ENCODE measurements around the gene SLC38A3. TPM values are rescaled to one million over a fixed set of nuclear protein-coding genes. Genes with fewer than 3 reads are reported as not detected.

SLC38A3 gene
- total and polyA plus RNA-seq, 9 of the 15 experiments (the other 6 are each of a cell fraction or from before 2014, with no cell fraction given), result 0.09 to 0.38 (median 0.16) TPM; not detected in 6

DNA sequence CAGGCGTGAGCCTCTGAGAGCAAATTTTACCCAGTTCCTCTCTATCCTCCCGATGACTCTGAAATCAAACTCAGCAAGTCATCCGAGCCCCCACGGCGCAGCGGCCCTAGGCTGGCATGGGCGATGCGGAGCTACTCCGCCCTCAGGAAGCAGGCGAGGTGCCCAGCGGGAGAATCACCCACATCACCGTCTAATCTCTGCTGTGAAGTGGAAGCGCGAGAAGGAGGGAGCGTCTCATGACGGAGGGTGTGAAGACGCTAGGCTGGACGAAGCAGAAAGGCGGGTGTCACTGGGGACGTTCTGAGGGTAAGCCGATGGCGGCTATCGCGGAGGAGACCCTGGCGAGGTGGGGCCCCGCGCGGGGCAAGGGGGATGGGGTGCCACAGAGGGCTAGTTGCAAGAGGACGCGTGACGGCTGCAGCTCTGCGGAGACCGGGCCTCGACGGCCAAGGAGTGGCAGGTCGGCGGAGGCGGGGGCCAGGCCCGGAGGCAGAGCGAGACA is 21.9 kb downstream of the SLC38A3 start (continued):
- peak; percentile 60 for TF ChIP-seq NFIC (IDR thresholded peaks at IDR 0.05)
- TF ChIP-seq SRSF3 (IDR thresholded peaks at IDR 0.05; ENCODE audit: insufficient read depth, low read length), result no peak

DNA sequence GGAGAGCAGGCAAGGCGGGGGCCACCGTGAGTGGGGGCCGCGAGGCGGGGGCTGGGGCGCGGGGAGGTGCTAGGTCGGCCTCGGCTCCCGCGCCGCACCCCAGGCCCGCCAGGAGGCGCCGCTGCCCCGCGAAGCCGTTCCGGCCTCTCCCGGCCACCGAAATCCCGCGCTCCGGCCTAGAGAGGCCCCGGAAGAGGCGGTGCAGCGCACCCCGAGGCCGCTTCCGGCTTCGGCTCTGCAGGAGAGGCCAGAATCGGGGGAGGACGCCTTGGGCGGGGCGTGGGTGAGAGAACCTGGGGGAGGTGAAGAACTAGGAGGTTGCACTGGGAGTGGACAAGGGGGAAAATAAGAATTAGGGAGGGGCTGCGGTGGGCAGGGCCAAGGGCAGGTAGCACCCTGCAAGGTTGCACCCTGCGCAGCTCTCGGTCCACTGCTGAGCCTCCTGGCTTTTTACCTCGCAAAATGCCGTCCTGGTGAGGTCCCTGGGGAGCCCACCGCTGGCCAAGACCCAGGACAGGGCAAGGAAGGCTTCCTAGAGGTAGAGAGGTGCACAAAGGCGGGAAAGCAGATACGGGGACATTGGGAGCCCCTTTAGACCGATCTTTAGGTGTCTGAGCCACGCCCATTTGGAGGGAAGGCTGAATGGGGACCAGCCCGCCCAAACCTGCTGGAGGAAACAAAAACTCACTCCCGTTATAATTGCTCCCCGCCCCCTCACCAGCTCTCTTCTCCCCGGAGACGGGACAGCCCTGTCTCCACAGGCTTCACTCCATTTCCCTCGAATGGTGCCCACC is 22.5 kb downstream of the SLC38A3 start:
- WGBS (ENCODE audit: insufficient coverage, low coverage, missing lambda C conversion rate), result 2% methylated on average over 30 of the region's 51 CpGs
- Histone ChIP-seq H2AFZ (ENCODE audit: low read depth, low read length) (peak overlapping the region; percentile 97), H3K9me1 (ENCODE audit: control insufficient read depth, insufficient read depth, low read length) (no peaks in the 10 kb centered on the region), H3K4me2 (ENCODE audit: insufficient read depth, low read length) (peak overlapping the region; percentile 87), H3K4me1 (replicated peaks in 1 of 2; ENCODE audit: control insufficient read depth in 2 of 2, insufficient read depth in 2 of 2, low read length in 2 of 2) (peaks cover 18 to 43% of the 10 kb centered on the region in 2 experiments), H3K9me3 (replicated peaks; ENCODE audit: control insufficient read depth, insufficient read depth, low read depth, low read length) (no peaks in the 10 kb centered on the region), H3K36me3 (ENCODE audit: control insufficient read depth, insufficient read depth, low read length) (no peaks in the 10 kb centered on the region), H3K27ac (ENCODE audit: extremely low read depth, low read depth, low read length) (peak overlapping the region; percentile 82), H3K4me3 (peak overlapping the region; percentile 47), H3K27me3 (ENCODE audit: control insufficient read depth in 2 of 2, insufficient read depth in 2 of 2, low read length in 2 of 2) (no peaks in the 10 kb centered on the region), H3K9ac (ENCODE audit: insufficient read depth in 1 of 2, low read depth in 2 of 2, low read length in 2 of 2) (peak overlapping the region; percentile 68 to 93), H4K20me1 (replicated peaks; ENCODE audit: control insufficient read depth, insufficient read depth, low read length) (no peaks in the 10 kb centered on the region), H3K79me2 (ENCODE audit: control insufficient read depth, insufficient read depth, low read length) (no peaks in the 10 kb centered on the region)
- peak; percentile 88 to 96 (median 90) for DNase-seq (ENCODE audit: extremely low read depth in 1 of 4, low spot score in 3 of 4)
- peak; percentile 94 for ATAC-seq
- peak; percentile 78 for FAIRE-seq
- ChIA-PET POLR2A (interaction anchor here (0.6 to 1.2 kb wide), 6 partner anchors 14 to 321 kb away, joined by 3 to 4 read pairs (median 3); no protein-coding TSS in a partner anchor), CTCF (ENCODE audit: low intra/inter-chr PET ratio) (interaction anchor here (0.6 to 4.0 kb wide), 6 partner anchors 19 to 106 kb away, joined by 3 to 91 read pairs (median 16); no protein-coding TSS in a partner anchor)
- in situ Hi-C loops (cut with MboI), result loop anchor here (5.0 kb wide), 2 partner anchors 35 to 45 kb away; partner anchors contain the start of gene GNAT1
- TSS peak; percentile 88 for BruUV-seq (replicated peaks)
- intact Hi-C loops (cut with micrococcal nuclease), result loop anchor here (1.0 kb wide), 3 partner anchors 19 to 97 kb away; no protein-coding TSS in a partner anchor
- TF ChIP-seq, protein P1, sequence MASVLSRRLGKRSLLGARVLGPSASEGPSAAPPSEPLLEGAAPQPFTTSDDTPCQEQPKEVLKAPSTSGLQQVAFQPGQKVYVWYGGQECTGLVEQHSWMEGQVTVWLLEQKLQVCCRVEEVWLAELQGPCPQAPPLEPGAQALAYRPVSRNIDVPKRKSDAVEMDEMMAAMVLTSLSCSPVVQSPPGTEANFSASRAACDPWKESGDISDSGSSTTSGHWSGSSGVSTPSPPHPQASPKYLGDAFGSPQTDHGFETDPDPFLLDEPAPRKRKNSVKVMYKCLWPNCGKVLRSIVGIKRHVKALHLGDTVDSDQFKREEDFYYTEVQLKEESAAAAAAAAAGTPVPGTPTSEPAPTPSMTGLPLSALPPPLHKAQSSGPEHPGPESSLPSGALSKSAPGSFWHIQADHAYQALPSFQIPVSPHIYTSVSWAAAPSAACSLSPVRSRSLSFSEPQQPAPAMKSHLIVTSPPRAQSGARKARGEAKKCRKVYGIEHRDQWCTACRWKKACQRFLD (CRISPR knock-in tag; IDR thresholded peaks at IDR 0.05), result no peak
- peak; percentile 64 for TF ChIP-seq RBFOX2 (IDR thresholded peaks at IDR 0.05; ENCODE audit: low read depth, low read length)
- TF ChIP-seq RBBP5 (IDR thresholded peaks at IDR 0.05; ENCODE audit: borderline replicate concordance, insufficient read depth, low read length, poor library complexity, severe bottlenecking), result peak; percentile 35
- no peak for TF ChIP-seq NFATC3 (IDR thresholded peaks at IDR 0.05)
- TF ChIP-seq CREB1 (IDR thresholded peaks at IDR 0.05), result no peak
- TF ChIP-seq CREB1 (CRISPR knock-in tag; IDR thresholded peaks at IDR 0.05), result peak; percentile 57; the same call in 1 of the 2 replicates
- no peak for TF ChIP-seq ZNF696 (CRISPR knock-in tag; conservative IDR thresholded peaks at IDR 0.05)
- TF ChIP-seq FIP1L1 (IDR thresholded peaks at IDR 0.05; ENCODE audit: low read depth, low read length, poor library complexity, severe bottlenecking), result peak; percentile 56
- TF ChIP-seq POLR2A (conservative IDR thresholded peaks at IDR 0.05), result 0 out of 2 replicates have a peak, but pooled peaks have one; percentile 48
- TF ChIP-seq ZNF124 (CRISPR knock-in tag; IDR thresholded peaks at IDR 0.05), result no peak
- no peak for TF ChIP-seq IFI16 (CRISPR knock-in tag; IDR thresholded peaks at IDR 0.05)
- TF ChIP-seq GATAD2B (IDR thresholded peaks at IDR 0.05; ENCODE audit: borderline replicate concordance), result no peak
- no peak for TF ChIP-seq ZNF699 (CRISPR knock-in tag; IDR thresholded peaks at IDR 0.05; ENCODE audit: insufficient replicate concordance)
- peak; percentile 83 for TF ChIP-seq CXXC5 (CRISPR knock-in tag; IDR thresholded peaks at IDR 0.05)
- TF ChIP-seq ZNF785 (CRISPR knock-in tag; IDR thresholded peaks at IDR 0.05), result no peak
- TF ChIP-seq RCOR1 (IDR thresholded peaks at IDR 0.05; ENCODE audit: borderline replicate concordance in 1 of 2, low read depth in 2 of 2, low read length in 2 of 2), result peak in 1 of 2 experiments; percentile 47; a peak in 1 of 4 replicates
- no peak for TF ChIP-seq SAP30 (IDR thresholded peaks at IDR 0.05; ENCODE audit: borderline replicate concordance, insufficient read depth, low read depth, low read length, poor library complexity, severe bottlenecking)
- TF ChIP-seq ZNF507 (tag; conservative IDR thresholded peaks at IDR 0.05), result no peak

Measured in K562 (cell line).